ENCODE data around the gene PIGL. TPM values are rescaled to one million over a fixed set of nuclear protein-coding genes. Genes with fewer than 3 reads are reported as not detected.

Gene PIGL
- total and polyA plus RNA-seq, 2 of the 4 experiments (the other 2 are of a cell fraction): 17.9 to 29.5 TPM

- Histone ChIP-seq H3K9me1 (ENCODE audit: insufficient read depth, low read length) (no peaks in the 10 kb centered on the region), H2AFZ (replicated peaks; ENCODE audit: low read length, poor library complexity) (no peak overlapping the region)
Observed at GRCh38 chr17:16294560-16294959, 77.5 kb downstream of the PIGL start.

More at GRCh38 chr17:16294560-16294959, 77.5 kb downstream of the PIGL start:
- H3K23ac ChIP-seq (ENCODE audit: low read depth, low read length): no peak overlapping the region
- no peak for ATAC-seq (ENCODE audit: low read depth)
- H4K91ac ChIP-seq (ENCODE audit: insufficient read depth, low read depth, low read length): no peak overlapping the region
- no peak overlapping the region for H2BK120ac ChIP-seq (ENCODE audit: low read depth, low read length)
- intact Hi-C loops (cut with micrococcal nuclease) (no loop called here), in situ Hi-C loops (cut with MboI; ENCODE audit: low sequenced_read_pairs) (no loop called here), dilution Hi-C loops (cut with HindIII; ENCODE audit: low sequenced_read_pairs, unreplicated experiment) (no loop called here)
- DNase-seq: no peak
- no peaks in the 10 kb centered on the region for H4K20me1 ChIP-seq (ENCODE audit: insufficient read depth, low read length)
- H3K18ac ChIP-seq (ENCODE audit: low read depth, low read length): no peak overlapping the region
- no peak overlapping the region for H3K4ac ChIP-seq (ENCODE audit: low read depth, low read length)
- H4K8ac ChIP-seq (ENCODE audit: low read depth in 2 of 2, low read length in 2 of 2): no peak overlapping the region
- H2AK5ac ChIP-seq (ENCODE audit: low read depth, low read length): no peak overlapping the region
- no peak overlapping the region for H2BK20ac ChIP-seq (ENCODE audit: low read depth, low read length)
- no peak overlapping the region for H3K56ac ChIP-seq (ENCODE audit: extremely low read depth, insufficient read depth, low read length)
- POLR2A ChIA-PET (ENCODE audit: unreplicated experiment): no interaction called here
- H2BK5ac ChIP-seq (ENCODE audit: low read depth, low read length, poor library complexity, severe bottlenecking): no peak overlapping the region
- H3K4me3 ChIP-seq (ENCODE audit: insufficient read depth, low read depth, low read length): no peak overlapping the region
- H3K36me3 ChIP-seq (ENCODE audit: control insufficient read depth, insufficient read depth, low read length): no peaks in the 10 kb centered on the region
- BruUV-seq (replicated peaks): no TSS peak
- H2AK9ac ChIP-seq (replicated peaks; ENCODE audit: low read depth, low read length, poor library complexity): no peak overlapping the region
- no peaks in the 10 kb centered on the region for H3K27me3 ChIP-seq (ENCODE audit: control insufficient read depth, insufficient read depth, low read length)
- H3K14ac ChIP-seq (replicated peaks; ENCODE audit: low read depth, low read length): no peak overlapping the region
- CTCF ChIA-PET: no interaction called here
- H3K4me1 ChIP-seq (ENCODE audit: control insufficient read depth, insufficient read depth, low read length): peaks cover 2% of the 10 kb centered on the region; the same call in 1 of the 2 replicates
- no peak overlapping the region for H2BK15ac ChIP-seq (ENCODE audit: low read depth, low read length)
- H3K9ac ChIP-seq (ENCODE audit: low read depth, low read length): no peak overlapping the region
- H3K79me1 ChIP-seq (ENCODE audit: low read depth in 1 of 2, low read length in 2 of 2): 0 out of 4 replicates have a peak, but pooled peaks cover under 1 to 3% of the 10 kb centered on the region in 2 experiments
- no peak overlapping the region for H3K4me2 ChIP-seq (ENCODE audit: low read depth, low read length)
- no CpG with 5 or more reads among the region's 2 CpGs for WGBS, 2 experiments (ENCODE audit: extremely low coverage in 2 of 2, insufficient read length in 1 of 2)
- H3K27ac ChIP-seq (ENCODE audit: insufficient read depth, low read length): no peak overlapping the region
- TF ChIP-seq RFX5 (IDR thresholded peaks at IDR 0.05; ENCODE audit: low read depth, low read length): no peak
- TF ChIP-seq POLR2A (IDR thresholded peaks at IDR 0.05; ENCODE audit: low read depth, low read length): no peak
- no peak for TF ChIP-seq NFE2L2 (IDR thresholded peaks at IDR 0.05; ENCODE audit: low read depth, low read length)
- TF ChIP-seq MXI1 (IDR thresholded peaks at IDR 0.05; ENCODE audit: borderline replicate concordance, low read depth, low read length): no peak
- TF ChIP-seq FOS (IDR thresholded peaks at IDR 0.05; ENCODE audit: low read depth, low read length): no peak
- TF ChIP-seq CHD1 (IDR thresholded peaks at IDR 0.05; ENCODE audit: low read depth, low read length): no peak
- no peak for TF ChIP-seq BHLHE40 (IDR thresholded peaks at IDR 0.05; ENCODE audit: low read depth, low read length)
- no peak for TF ChIP-seq USF2 (IDR thresholded peaks at IDR 0.05; ENCODE audit: low read depth, low read length)
- TF ChIP-seq RAD21 (IDR thresholded peaks at IDR 0.05; ENCODE audit: low read length): no peak
- TF ChIP-seq RCOR1 (IDR thresholded peaks at IDR 0.05; ENCODE audit: insufficient replicate concordance, low read length): no peak
- no peak for TF ChIP-seq CEBPB (IDR thresholded peaks at IDR 0.05; ENCODE audit: low read depth, low read length)
- TF ChIP-seq, protein P1, sequence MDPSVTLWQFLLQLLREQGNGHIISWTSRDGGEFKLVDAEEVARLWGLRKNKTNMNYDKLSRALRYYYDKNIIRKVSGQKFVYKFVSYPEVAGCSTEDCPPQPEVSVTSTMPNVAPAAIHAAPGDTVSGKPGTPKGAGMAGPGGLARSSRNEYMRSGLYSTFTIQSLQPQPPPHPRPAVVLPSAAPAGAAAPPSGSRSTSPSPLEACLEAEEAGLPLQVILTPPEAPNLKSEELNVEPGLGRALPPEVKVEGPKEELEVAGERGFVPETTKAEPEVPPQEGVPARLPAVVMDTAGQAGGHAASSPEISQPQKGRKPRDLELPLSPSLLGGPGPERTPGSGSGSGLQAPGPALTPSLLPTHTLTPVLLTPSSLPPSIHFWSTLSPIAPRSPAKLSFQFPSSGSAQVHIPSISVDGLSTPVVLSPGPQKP (IDR thresholded peaks at IDR 0.05; ENCODE audit: borderline replicate concordance, low read depth, low read length): no peak
- no peak for TF ChIP-seq MAZ (IDR thresholded peaks at IDR 0.05; ENCODE audit: borderline replicate concordance, low read depth, low read length)
- TF ChIP-seq, protein P2, sequence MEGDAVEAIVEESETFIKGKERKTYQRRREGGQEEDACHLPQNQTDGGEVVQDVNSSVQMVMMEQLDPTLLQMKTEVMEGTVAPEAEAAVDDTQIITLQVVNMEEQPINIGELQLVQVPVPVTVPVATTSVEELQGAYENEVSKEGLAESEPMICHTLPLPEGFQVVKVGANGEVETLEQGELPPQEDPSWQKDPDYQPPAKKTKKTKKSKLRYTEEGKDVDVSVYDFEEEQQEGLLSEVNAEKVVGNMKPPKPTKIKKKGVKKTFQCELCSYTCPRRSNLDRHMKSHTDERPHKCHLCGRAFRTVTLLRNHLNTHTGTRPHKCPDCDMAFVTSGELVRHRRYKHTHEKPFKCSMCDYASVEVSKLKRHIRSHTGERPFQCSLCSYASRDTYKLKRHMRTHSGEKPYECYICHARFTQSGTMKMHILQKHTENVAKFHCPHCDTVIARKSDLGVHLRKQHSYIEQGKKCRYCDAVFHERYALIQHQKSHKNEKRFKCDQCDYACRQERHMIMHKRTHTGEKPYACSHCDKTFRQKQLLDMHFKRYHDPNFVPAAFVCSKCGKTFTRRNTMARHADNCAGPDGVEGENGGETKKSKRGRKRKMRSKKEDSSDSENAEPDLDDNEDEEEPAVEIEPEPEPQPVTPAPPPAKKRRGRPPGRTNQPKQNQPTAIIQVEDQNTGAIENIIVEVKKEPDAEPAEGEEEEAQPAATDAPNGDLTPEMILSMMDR (conservative IDR thresholded peaks at IDR 0.05; ENCODE audit: low read depth, low read length): no peak
- TF ChIP-seq SMC3 (IDR thresholded peaks at IDR 0.05; ENCODE audit: low read depth, low read length): no peak
- TF ChIP-seq MAFK (IDR thresholded peaks at IDR 0.05; ENCODE audit: low read depth, low read length): no peak
- H3K9me3 ChIP-seq (ENCODE audit: control insufficient read depth, insufficient read depth, low read length): no peaks in the 10 kb centered on the region
- H4K5ac ChIP-seq (ENCODE audit: low read depth, low read length): no peak overlapping the region
